ENCODE results near the gene PIK3R2.

Gene PIK3R2

GRCh38 chr19:18174983-18175382, 22.0 kb downstream of the PIK3R2 start:
- DNase-seq: no peak

GRCh38 chr19:18176367-18177310, 23.7 kb downstream of the PIK3R2 start:
- no peak for DNase-seq

GRCh38 chr19:18179957-18180356, 27.0 kb downstream of the PIK3R2 start:
- no peak for DNase-seq

GRCh38 chr19:18183529-18183928, 30.6 kb downstream of the PIK3R2 start:
- DNase-seq: no peak

- no peak for DNase-seq
Measured at GRCh38 chr19:18185538-18185937, 32.6 kb downstream of the PIK3R2 start.

- DNase-seq: no peak
Measured at GRCh38 chr19:18190278-18190677, 37.3 kb downstream of the PIK3R2 start.

- DNase-seq: no peak
Measured at GRCh38 chr19:18191640-18192062, 38.7 kb downstream of the PIK3R2 start.

GRCh38 chr19:18192673-18193387, 39.9 kb downstream of the PIK3R2 start, which contains the start of gene MPV17L2:
MPV17L2 (plus strand) TSS chr19:18193218; CDS start chr19:18193282, 64 bp downstream.
- DNase-seq: peak; percentile 100

- no peak for DNase-seq
Measured at GRCh38 chr19:18193388-18194180, 40.6 kb downstream of the PIK3R2 start.

GRCh38 chr19:18194181-18194530, 41.2 kb downstream of the PIK3R2 start:
- no peak for DNase-seq

- DNase-seq: peak; percentile 66
Measured at GRCh38 chr19:18194554-18195238, 41.7 kb downstream of the PIK3R2 start.

- no peak for DNase-seq
Measured at GRCh38 chr19:18196511-18196845, 43.5 kb downstream of the PIK3R2 start.

- DNase-seq: no peak
Measured at GRCh38 chr19:18197306-18197705, 44.3 kb downstream of the PIK3R2 start.

- DNase-seq: no peak
Measured at GRCh38 chr19:18197941-18198340, 45.0 kb downstream of the PIK3R2 start.

- no peak for DNase-seq
Measured at GRCh38 chr19:18198374-18198773, 45.4 kb downstream of the PIK3R2 start.

GRCh38 chr19:18202397-18202777, 49.4 kb downstream of the PIK3R2 start:
- no peak for DNase-seq

- no peak for DNase-seq
Measured at GRCh38 chr19:18202778-18203407, 49.9 kb downstream of the PIK3R2 start.

GRCh38 chr19:18203408-18203862, 50.5 kb downstream of the PIK3R2 start:
- peak; percentile 54 for DNase-seq

- peak; percentile 100 for DNase-seq
Measured at GRCh38 chr19:18203863-18204393, 51.0 kb downstream of the PIK3R2 start, which contains the start of gene RAB3A. RAB3A (minus strand) TSS chr19:18204042; CDS start chr19:18202740, 1,302 bp downstream.

GRCh38 chr19:18204394-18205199, 51.6 kb downstream of the PIK3R2 start:
- no peak for DNase-seq

All from CD4-positive, alpha-beta T cell treated with Interferon gamma for 1 hour (primary cell).